ENCODE results near the gene SLC27A6. TPM values are rescaled to one million over a fixed set of nuclear protein-coding genes. Genes with fewer than 3 reads are reported as not detected.

The SLC27A6 gene
- polyA plus RNA-seq, 1 donor (not counting 4 experiments of a cell fraction or from before 2014, with no cell fraction given), result 0.80 TPM

- Histone ChIP-seq H3K9me1 (ENCODE audit: control insufficient read depth, extremely low read depth, insufficient read depth, low read length) (no peaks in the 10 kb centered on the region), H3K4me1 (ENCODE audit: control insufficient read depth, extremely low read depth, insufficient read depth, low read length) (no peaks in the 10 kb centered on the region), H3K4me3 (ENCODE audit: control insufficient read depth in 2 of 3, extremely low read depth in 1 of 3, insufficient read depth in 2 of 3, low read depth in 1 of 3, low read length in 3 of 3) (no peak overlapping the region), H3K27ac (ENCODE audit: control insufficient read depth, insufficient read depth, low read length) (no peak overlapping the region), H3K27me3 (ENCODE audit: control insufficient read depth, extremely low read depth, insufficient read depth, low read length) (no peaks in the 10 kb centered on the region), H3K79me2 (ENCODE audit: control insufficient read depth, insufficient read depth, low read length) (no peaks in the 10 kb centered on the region), H3K4me2 (ENCODE audit: control insufficient read depth, extremely low read depth, insufficient read depth, low read depth, low read length) (no peak overlapping the region), H3K9ac (ENCODE audit: control insufficient read depth, extremely low read depth, insufficient read depth, low read length) (no peak overlapping the region), H2AFZ (ENCODE audit: control insufficient read depth, low read length) (no peak overlapping the region), H3K9me3 (ENCODE audit: control insufficient read depth, low read depth, low read length) (no peaks in the 10 kb centered on the region), H4K20me1 (ENCODE audit: control insufficient read depth, extremely low read depth, insufficient read depth, low read length) (no peaks in the 10 kb centered on the region), H3K36me3 (ENCODE audit: control insufficient read depth in 2 of 2, extremely low read depth in 1 of 2, insufficient read depth in 2 of 2, low read length in 2 of 2) (no peaks in the 10 kb centered on the region)
- no peak for DNase-seq (ENCODE audit: low read depth, low spot score)
- dilution Hi-C loops (cut with MboI; ENCODE audit: extremely low pct_ligation_motif_present, low sequenced_read_pairs), result no loop called here
- no peak for FAIRE-seq
- TF ChIP-seq CTCF (optimal IDR thresholded peaks at IDR 0.05 in 1 of 3, IDR thresholded peaks at IDR 0.05 in 1 of 3, conservative IDR thresholded peaks at IDR 0.05 in 1 of 3; ENCODE audit: extremely low read depth in 1 of 3, insufficient read depth in 2 of 3, low read length in 3 of 3), result no peak
- TF ChIP-seq EZH2 (IDR thresholded peaks at IDR 0.05; ENCODE audit: low read length), result no peak
Observed at GRCh38 chr5:129041196-129041881, 76.1 kb downstream of the SLC27A6 start.

GRCh38 chr5:129042306-129042705 lies 77.0 kb downstream of the SLC27A6 start:
- Histone ChIP-seq H3K9me1 (ENCODE audit: control insufficient read depth, extremely low read depth, insufficient read depth, low read length) (no peaks in the 10 kb centered on the region), H3K27ac (ENCODE audit: control insufficient read depth, insufficient read depth, low read length) (no peak overlapping the region), H3K4me3 (ENCODE audit: control insufficient read depth in 2 of 3, extremely low read depth in 1 of 3, insufficient read depth in 2 of 3, low read depth in 1 of 3, low read length in 3 of 3) (no peak overlapping the region), H3K4me1 (ENCODE audit: control insufficient read depth, extremely low read depth, insufficient read depth, low read length) (no peaks in the 10 kb centered on the region), H3K79me2 (ENCODE audit: control insufficient read depth, insufficient read depth, low read length) (no peaks in the 10 kb centered on the region), H3K9ac (ENCODE audit: control insufficient read depth, extremely low read depth, insufficient read depth, low read length) (no peak overlapping the region), H3K36me3 (ENCODE audit: control insufficient read depth in 2 of 2, extremely low read depth in 1 of 2, insufficient read depth in 2 of 2, low read length in 2 of 2) (no peaks in the 10 kb centered on the region), H3K4me2 (ENCODE audit: control insufficient read depth, extremely low read depth, insufficient read depth, low read depth, low read length) (no peak overlapping the region), H4K20me1 (ENCODE audit: control insufficient read depth, extremely low read depth, insufficient read depth, low read length) (no peaks in the 10 kb centered on the region), H3K27me3 (ENCODE audit: control insufficient read depth, extremely low read depth, insufficient read depth, low read length) (no peaks in the 10 kb centered on the region), H2AFZ (ENCODE audit: control insufficient read depth, low read length) (no peak overlapping the region), H3K9me3 (ENCODE audit: control insufficient read depth, low read depth, low read length) (no peaks in the 10 kb centered on the region)
- FAIRE-seq (no peak), DNase-seq (ENCODE audit: low read depth, low spot score) (no peak)
- dilution Hi-C loops (cut with MboI; ENCODE audit: extremely low pct_ligation_motif_present, low sequenced_read_pairs), result no loop called here
- TF ChIP-seq EZH2 (IDR thresholded peaks at IDR 0.05; ENCODE audit: low read length) (no peak), CTCF (optimal IDR thresholded peaks at IDR 0.05 in 1 of 3, IDR thresholded peaks at IDR 0.05 in 1 of 3, conservative IDR thresholded peaks at IDR 0.05 in 1 of 3; ENCODE audit: extremely low read depth in 1 of 3, insufficient read depth in 2 of 3, low read length in 3 of 3) (no peak)
